ENCODE results near the gene LRRK2. TPM values are rescaled to one million over a fixed set of nuclear protein-coding genes. Genes with fewer than 3 reads are reported as not detected.
A peak's percentile ranks its signal among the peaks of the same experiment; 100 is the strongest.

The LRRK2 gene
- total and polyA plus RNA-seq, 10 of the 15 experiments (the other 5 are each of a cell fraction or from before 2014, with no cell fraction given), result 0.80 to 32.6 (median 1.4) TPM

DNA sequence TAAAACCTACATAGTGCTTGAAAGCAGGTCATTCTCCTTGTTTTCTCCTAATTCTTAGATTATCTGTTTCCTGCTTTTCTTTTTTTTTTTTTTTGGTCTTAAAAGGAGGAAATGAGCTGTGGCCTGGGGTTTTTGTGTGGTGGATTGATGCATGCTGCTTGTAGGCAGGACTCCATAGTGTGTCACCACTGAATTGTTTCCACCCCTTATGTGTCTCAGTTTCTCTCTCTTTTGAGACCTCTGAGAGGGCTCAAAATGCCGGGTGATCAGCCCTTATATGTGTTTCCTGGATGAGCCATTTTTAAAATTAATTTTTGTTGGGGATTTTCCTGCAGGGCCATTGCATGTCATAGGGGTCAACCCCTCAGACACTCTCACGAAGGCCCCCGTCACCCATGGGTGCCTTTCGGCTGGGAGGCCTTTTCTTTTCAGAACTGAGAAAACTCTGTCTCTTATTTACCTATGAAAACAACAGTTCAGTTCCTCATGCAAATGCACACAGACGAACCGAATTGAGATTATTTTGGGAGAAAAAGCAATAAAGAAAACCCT is 32.0 kb upstream of the LRRK2 start:
- peak; percentile 99 for ATAC-seq
- peak; percentile 86 for DNase-seq (ENCODE audit: low read depth, low spot score)
- peak; percentile 93 for FAIRE-seq
- Histone ChIP-seq H2AFZ (ENCODE audit: control insufficient read depth, low read depth, low read length) (peak overlapping the region; percentile 54), H3K27me3 (replicated peaks in 1 of 2; ENCODE audit: control insufficient read depth in 2 of 2, insufficient read depth in 2 of 2, low read length in 1 of 2) (no peaks in the 10 kb centered on the region), H4K20me1 (ENCODE audit: control insufficient read depth, insufficient read depth) (no peaks in the 10 kb centered on the region), H3K27ac (ENCODE audit: control insufficient read depth, insufficient read depth) (peak overlapping the region; percentile 79), H3K9ac (ENCODE audit: control insufficient read depth, insufficient read depth, low read length) (peak overlapping the region; percentile 24; the same call in 1 of the 2 replicates), H3K4me1 (ENCODE audit: control insufficient read depth, insufficient read depth, low read length) (peaks cover 7% of the 10 kb centered on the region; the same call in 1 of the 2 replicates), H3K79me2 (ENCODE audit: control insufficient read depth, insufficient read depth, low read length) (no peaks in the 10 kb centered on the region), H3K4me3 (peak overlapping the region; percentile 11; the same call in 1 of the 2 replicates), H3K9me3 (replicated peaks; ENCODE audit: control insufficient read depth, insufficient read depth, low read length) (no peaks in the 10 kb centered on the region), H3K36me3 (ENCODE audit: control insufficient read depth in 2 of 2, insufficient read depth in 2 of 2, low read length in 1 of 2) (no peaks in the 10 kb centered on the region), H3K4me2 (ENCODE audit: control insufficient read depth, insufficient read depth) (peak overlapping the region; percentile 72)
- in situ Hi-C loops (cut with MboI), result no loop called here
- ChIA-PET SMC1A (ENCODE audit: uncharacterized antibody, unreplicated experiment) (interaction anchor here (0.6 to 4.8 kb wide), 25 partner anchors 9 to 368 kb away, joined by 3 to 37 read pairs (median 11); partner anchors contain the start of gene LRRK2), RAD21 (ENCODE audit: unreplicated experiment) (interaction anchor here (0.7 to 5.3 kb wide), 19 partner anchors 9 to 121 kb away, joined by 3 to 30 read pairs (median 6); partner anchors contain the start of gene LRRK2), POLR2A (interaction anchor here (0.6 to 2.5 kb wide), 11 partner anchors 9 to 84 kb away, joined by 3 to 23 read pairs (median 6); partner anchors contain the start of gene LRRK2), CTCF (interaction anchor here (0.6 to 2.2 kb wide), 14 partner anchors 8 to 121 kb away, joined by 3 to 13 read pairs (median 5); no protein-coding TSS in a partner anchor)
- intact Hi-C loops (cut with micrococcal nuclease; ENCODE audit: unreplicated experiment), result loop anchor here (1.0 kb wide), 2 partner anchors 24 to 34 kb away; no protein-coding TSS in a partner anchor
- 2% methylated on average over 6 of the region's 6 CpGs for WGBS (ENCODE audit: insufficient coverage, insufficient replicate concordance, low lambda C conversion rate, missing lambda C conversion rate)
- BruUV-seq (replicated peaks), result no TSS peak
- TF ChIP-seq CREB1 (IDR thresholded peaks at IDR 0.05; ENCODE audit: low read depth), result 0 out of 2 replicates have a peak, but pooled peaks have one; percentile 55
- no peak for TF ChIP-seq ZNF207 (IDR thresholded peaks at IDR 0.05; ENCODE audit: borderline replicate concordance)
- peak; percentile 40; the same call in 1 of the 2 replicates for TF ChIP-seq NR2C1 (IDR thresholded peaks at IDR 0.05)
- peak; percentile 97 for TF ChIP-seq PAX5 (IDR thresholded peaks at IDR 0.05; ENCODE audit: borderline replicate concordance, low read depth, low read length)
- peak; percentile 77 for TF ChIP-seq ATF2 (IDR thresholded peaks at IDR 0.05; ENCODE audit: low read length)
- TF ChIP-seq NR2F1 (conservative IDR thresholded peaks at IDR 0.05), result peak; percentile 98
- peak; percentile 44 for TF ChIP-seq TBL1XR1 (IDR thresholded peaks at IDR 0.05; ENCODE audit: low read depth, low read length)
- TF ChIP-seq ZZZ3 (IDR thresholded peaks at IDR 0.05; ENCODE audit: control insufficient read depth, insufficient read length, low read depth), result no peak
- TF ChIP-seq, protein P1, sequence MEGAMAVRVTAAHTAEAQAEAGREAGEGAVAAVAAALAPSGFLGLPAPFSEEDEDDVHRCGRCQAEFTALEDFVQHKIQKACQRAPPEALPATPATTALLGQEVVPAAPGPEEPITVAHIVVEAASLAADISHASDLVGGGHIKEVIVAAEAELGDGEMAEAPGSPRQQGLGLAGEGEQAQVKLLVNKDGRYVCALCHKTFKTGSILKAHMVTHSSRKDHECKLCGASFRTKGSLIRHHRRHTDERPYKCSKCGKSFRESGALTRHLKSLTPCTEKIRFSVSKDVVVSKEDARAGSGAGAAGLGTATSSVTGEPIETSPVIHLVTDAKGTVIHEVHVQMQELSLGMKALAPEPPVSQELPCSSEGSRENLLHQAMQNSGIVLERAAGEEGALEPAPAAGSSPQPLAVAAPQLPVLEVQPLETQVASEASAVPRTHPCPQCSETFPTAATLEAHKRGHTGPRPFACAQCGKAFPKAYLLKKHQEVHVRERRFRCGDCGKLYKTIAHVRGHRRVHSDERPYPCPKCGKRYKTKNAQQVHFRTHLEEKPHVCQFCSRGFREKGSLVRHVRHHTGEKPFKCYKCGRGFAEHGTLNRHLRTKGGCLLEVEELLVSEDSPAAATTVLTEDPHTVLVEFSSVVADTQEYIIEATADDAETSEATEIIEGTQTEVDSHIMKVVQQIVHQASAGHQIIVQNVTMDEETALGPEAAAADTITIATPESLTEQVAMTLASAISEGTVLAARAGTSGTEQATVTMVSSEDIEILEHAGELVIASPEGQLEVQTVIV (IDR thresholded peaks at IDR 0.05; ENCODE audit: borderline replicate concordance, partially characterized antibody), result no peak
- no peak for TF ChIP-seq RAD51 (IDR thresholded peaks at IDR 0.05)
- TF ChIP-seq, protein P2, sequence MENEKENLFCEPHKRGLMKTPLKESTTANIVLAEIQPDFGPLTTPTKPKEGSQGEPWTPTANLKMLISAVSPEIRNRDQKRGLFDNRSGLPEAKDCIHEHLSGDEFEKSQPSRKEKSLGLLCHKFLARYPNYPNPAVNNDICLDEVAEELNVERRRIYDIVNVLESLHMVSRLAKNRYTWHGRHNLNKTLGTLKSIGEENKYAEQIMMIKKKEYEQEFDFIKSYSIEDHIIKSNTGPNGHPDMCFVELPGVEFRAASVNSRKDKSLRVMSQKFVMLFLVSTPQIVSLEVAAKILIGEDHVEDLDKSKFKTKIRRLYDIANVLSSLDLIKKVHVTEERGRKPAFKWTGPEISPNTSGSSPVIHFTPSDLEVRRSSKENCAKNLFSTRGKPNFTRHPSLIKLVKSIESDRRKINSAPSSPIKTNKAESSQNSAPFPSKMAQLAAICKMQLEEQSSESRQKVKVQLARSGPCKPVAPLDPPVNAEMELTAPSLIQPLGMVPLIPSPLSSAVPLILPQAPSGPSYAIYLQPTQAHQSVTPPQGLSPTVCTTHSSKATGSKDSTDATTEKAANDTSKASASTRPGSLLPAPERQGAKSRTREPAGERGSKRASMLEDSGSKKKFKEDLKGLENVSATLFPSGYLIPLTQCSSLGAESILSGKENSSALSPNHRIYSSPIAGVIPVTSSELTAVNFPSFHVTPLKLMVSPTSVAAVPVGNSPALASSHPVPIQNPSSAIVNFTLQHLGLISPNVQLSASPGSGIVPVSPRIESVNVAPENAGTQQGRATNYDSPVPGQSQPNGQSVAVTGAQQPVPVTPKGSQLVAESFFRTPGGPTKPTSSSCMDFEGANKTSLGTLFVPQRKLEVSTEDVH (IDR thresholded peaks at IDR 0.05; ENCODE audit: low read depth, partially characterized antibody), result no peak
- peak; percentile 79 for TF ChIP-seq SPI1 (IDR thresholded peaks at IDR 0.05; ENCODE audit: borderline replicate concordance, insufficient read depth, low read depth, low read length)
- peak; percentile 30; the same call in 1 of the 2 replicates for TF ChIP-seq CBFB (IDR thresholded peaks at IDR 0.05; ENCODE audit: low read depth)
- TF ChIP-seq ZBED1 (IDR thresholded peaks at IDR 0.05; ENCODE audit: borderline replicate concordance), result peak; percentile 31; the same call in 1 of the 2 replicates
